DLD1 (cell line): Measurements from ENCODE around the gene STARD13.

Source experiments
- in situ Hi-C: cut with HindIII; loops from 2 replicates; pipeline ENCODE4 v1.10.0; 2017; ENCODE audit warnings: low sequenced_read_pairs

The STARD13 gene

GRCh38 chr13:33204130-33204927 lies 81.2 kb downstream of the STARD13 start:
- in situ Hi-C loops: no loop called here

GRCh38 chr13:33202644-33203169 lies 82.8 kb downstream of the STARD13 start:
- in situ Hi-C loops: no loop called here

GRCh38 chr13:33201659-33202058 lies 83.9 kb downstream of the STARD13 start:
- in situ Hi-C loops: no loop called here

- in situ Hi-C loops: no loop called here
These were observed 86.2 kb downstream of the STARD13 start for GRCh38 chr13:33199289-33199850.

- in situ Hi-C loops: no loop called here
These were observed 88.0 kb downstream of the STARD13 start for GRCh38 chr13:33197541-33197971.

- in situ Hi-C loops: no loop called here
These were observed 88.8 kb downstream of the STARD13 start for GRCh38 chr13:33196767-33197166.

- in situ Hi-C loops: no loop called here
These were observed 89.7 kb downstream of the STARD13 start for GRCh38 chr13:33195693-33196464.

GRCh38 chr13:33194820-33195692 lies 90.5 kb downstream of the STARD13 start:
- in situ Hi-C loops: no loop called here

GRCh38 chr13:33193428-33193974 lies 92.1 kb downstream of the STARD13 start:
- in situ Hi-C loops: no loop called here

GRCh38 chr13:33191425-33192210 lies 93.9 kb downstream of the STARD13 start:
- in situ Hi-C loops: no loop called here

- in situ Hi-C loops: no loop called here
These were observed 96.1 kb downstream of the STARD13 start for GRCh38 chr13:33189470-33189869.

GRCh38 chr13:33188093-33188882 lies 97.3 kb downstream of the STARD13 start:
- in situ Hi-C loops: no loop called here

GRCh38 chr13:33186861-33187291 lies 98.7 kb downstream of the STARD13 start:
- in situ Hi-C loops: no loop called here

GRCh38 chr13:33185853-33186252 lies 99.7 kb downstream of the STARD13 start:
- in situ Hi-C loops: no loop called here

- in situ Hi-C loops: no loop called here
These were observed 101.0 kb downstream of the STARD13 start for GRCh38 chr13:33184530-33184929.

GRCh38 chr13:33184112-33184490 lies 101.5 kb downstream of the STARD13 start:
- in situ Hi-C loops: no loop called here

- in situ Hi-C loops: no loop called here
These were observed 102.0 kb downstream of the STARD13 start for GRCh38 chr13:33183431-33184111.

- in situ Hi-C loops: no loop called here
These were observed 102.8 kb downstream of the STARD13 start for GRCh38 chr13:33182729-33183128.
